Heart left ventricle (tissue), 13 donors: ENCODE measurements around the gene GFPT1.
"Not testable (repeated sequence)": the region's sequence is repeated elsewhere in the genome, so short reads cannot be mapped to it uniquely, and the experiment has no call there.

Experiments used
- POLR2A ChIP-seq, 2 donors: fragments of 450-650 bp; IDR thresholded peaks; one replicate each; pipeline ENCODE4 v1.6.1; 2017; ENCODE audit warnings: antibody characterized with exemption in 2 of 2, mild to moderate bottlenecking in 2 of 2, moderate library complexity in 2 of 2
- TF ChIP-seq, protein P1 (sequence below), 12 donors: fragments of 200-600 bp; sonication (generic) in 4 of 12; IDR thresholded peaks; one replicate each; pipeline versions ENCODE4 v1.5.0 to v1.8.0; 2018 to 2022; ENCODE audit warnings: antibody characterized with exemption in 12 of 12, mild to moderate bottlenecking in 5 of 12
- donor health status: ischemic (EF 13 %, LVEDD 7.1; RV severe dilation, severe dysfunction).
- donor health status: DM: no; HTN: yes; CAD: no.
- donor health status: DM: no; HTN: no; CAD: no.
- donor health status: ischemic (EF 25% LVEDD 6.9; RV normal size, moderate dysfunction).
- donor health status: ischemic (EF 25% LVEDD 5.7; RV mildly dilated, moderate dysfunction).
- donor health status: ischemic (EF 35%, LVEDD 5.7; RV mildly dilated, moderate dysfunction).
- donor health status: nonischemic (EF 11% LVEDD 7.7; RV severe dilation, severe dysfunction).
- donor health status: DM: yes; HTN: yes; CAD: no.
- donor health status: PGD.
- donor health status: ischemic (EF 29% LVEDD 5.4; RV normal size, mild dysfunction).
- donor health status: nonischemic (EF 23%, LVEDD 6.1; RV moderate dilation, normal function).

DNA sequence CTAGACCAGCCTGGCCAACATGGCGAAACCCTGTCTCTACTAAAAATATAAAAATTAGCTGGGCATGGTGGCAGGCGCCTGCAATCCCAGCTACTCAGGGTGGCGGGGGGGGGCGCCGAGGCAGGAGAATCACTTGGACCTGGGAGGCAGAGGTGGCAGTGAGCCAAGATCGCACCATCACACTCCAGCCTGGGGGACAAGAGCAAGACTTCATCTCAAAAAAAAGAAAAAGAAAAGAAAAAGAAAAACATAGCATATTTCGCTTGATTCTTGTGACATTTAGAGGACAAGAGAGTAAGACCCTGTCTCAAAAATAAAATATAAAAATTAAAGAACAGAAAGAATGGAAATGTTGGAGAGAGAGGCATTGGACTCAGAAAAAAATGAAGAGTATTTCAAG lies 32.1 kb upstream of the GFPT1 start:
- TF ChIP-seq, protein P1, sequence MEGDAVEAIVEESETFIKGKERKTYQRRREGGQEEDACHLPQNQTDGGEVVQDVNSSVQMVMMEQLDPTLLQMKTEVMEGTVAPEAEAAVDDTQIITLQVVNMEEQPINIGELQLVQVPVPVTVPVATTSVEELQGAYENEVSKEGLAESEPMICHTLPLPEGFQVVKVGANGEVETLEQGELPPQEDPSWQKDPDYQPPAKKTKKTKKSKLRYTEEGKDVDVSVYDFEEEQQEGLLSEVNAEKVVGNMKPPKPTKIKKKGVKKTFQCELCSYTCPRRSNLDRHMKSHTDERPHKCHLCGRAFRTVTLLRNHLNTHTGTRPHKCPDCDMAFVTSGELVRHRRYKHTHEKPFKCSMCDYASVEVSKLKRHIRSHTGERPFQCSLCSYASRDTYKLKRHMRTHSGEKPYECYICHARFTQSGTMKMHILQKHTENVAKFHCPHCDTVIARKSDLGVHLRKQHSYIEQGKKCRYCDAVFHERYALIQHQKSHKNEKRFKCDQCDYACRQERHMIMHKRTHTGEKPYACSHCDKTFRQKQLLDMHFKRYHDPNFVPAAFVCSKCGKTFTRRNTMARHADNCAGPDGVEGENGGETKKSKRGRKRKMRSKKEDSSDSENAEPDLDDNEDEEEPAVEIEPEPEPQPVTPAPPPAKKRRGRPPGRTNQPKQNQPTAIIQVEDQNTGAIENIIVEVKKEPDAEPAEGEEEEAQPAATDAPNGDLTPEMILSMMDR (IDR thresholded peaks at IDR 0.05) = not testable (repeated sequence)
- TF ChIP-seq POLR2A (IDR thresholded peaks at IDR 0.05) = not testable (repeated sequence)
